ENCODE measurements around the gene SEMA3G.

GRCh38 chr3:52446042-52446441, 1.1 kb upstream of the SEMA3G start:
- TF ChIP-seq POLR2A (IDR thresholded peaks at IDR 0.05) (no peak), CTCF (IDR thresholded peaks at IDR 0.05) (no peak)

Data from uterus (tissue), 2 donors.